ENCODE measurements around the gene MSH5.

MSH5 gene

DNA sequence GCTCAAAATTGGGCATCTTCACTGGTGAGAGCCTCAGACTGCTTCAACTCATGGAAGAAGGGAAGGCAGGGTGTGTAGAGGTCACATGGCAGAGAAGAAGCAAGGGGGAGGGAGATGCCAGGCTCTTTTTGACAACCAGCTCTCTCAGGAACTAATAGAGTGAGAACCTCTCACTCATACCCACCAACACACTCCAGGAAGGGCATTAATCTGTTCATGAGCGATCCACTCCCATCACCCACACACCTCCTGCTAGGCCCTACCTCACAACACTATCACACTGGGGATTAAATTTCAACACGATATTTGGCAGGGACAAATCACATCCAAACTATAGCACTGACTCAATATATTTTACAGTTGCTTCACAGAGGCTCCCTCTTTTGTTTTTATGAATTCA is 2.0 kb downstream of the MSH5 start:
- H3K9ac ChIP-seq (ENCODE audit: low read length) = no peak overlapping the region
- no peak overlapping the region for H3K4me2 ChIP-seq (ENCODE audit: low read length)
- H4K20me1 ChIP-seq (ENCODE audit: insufficient read depth, low read length) = no peaks in the 10 kb centered on the region
- H3K9me3 ChIP-seq (ENCODE audit: insufficient read depth, low read length) = no peaks in the 10 kb centered on the region
- TF ChIP-seq, protein P1, sequence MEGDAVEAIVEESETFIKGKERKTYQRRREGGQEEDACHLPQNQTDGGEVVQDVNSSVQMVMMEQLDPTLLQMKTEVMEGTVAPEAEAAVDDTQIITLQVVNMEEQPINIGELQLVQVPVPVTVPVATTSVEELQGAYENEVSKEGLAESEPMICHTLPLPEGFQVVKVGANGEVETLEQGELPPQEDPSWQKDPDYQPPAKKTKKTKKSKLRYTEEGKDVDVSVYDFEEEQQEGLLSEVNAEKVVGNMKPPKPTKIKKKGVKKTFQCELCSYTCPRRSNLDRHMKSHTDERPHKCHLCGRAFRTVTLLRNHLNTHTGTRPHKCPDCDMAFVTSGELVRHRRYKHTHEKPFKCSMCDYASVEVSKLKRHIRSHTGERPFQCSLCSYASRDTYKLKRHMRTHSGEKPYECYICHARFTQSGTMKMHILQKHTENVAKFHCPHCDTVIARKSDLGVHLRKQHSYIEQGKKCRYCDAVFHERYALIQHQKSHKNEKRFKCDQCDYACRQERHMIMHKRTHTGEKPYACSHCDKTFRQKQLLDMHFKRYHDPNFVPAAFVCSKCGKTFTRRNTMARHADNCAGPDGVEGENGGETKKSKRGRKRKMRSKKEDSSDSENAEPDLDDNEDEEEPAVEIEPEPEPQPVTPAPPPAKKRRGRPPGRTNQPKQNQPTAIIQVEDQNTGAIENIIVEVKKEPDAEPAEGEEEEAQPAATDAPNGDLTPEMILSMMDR (IDR thresholded peaks at IDR 0.05; ENCODE audit: low read depth, low read length) = no peak
- no peak for TF ChIP-seq EZH2phosphoT487 (IDR thresholded peaks at IDR 0.05; ENCODE audit: low read depth)
- H3K27me3 ChIP-seq (ENCODE audit: low read depth, low read length) = no peaks in the 10 kb centered on the region
- H3K36me3 ChIP-seq (replicated peaks; ENCODE audit: low read depth, low read length) = peaks cover 26% of the 10 kb centered on the region
- peaks cover 17% of the 10 kb centered on the region for H3K79me2 ChIP-seq (ENCODE audit: low read length)
- H2AFZ ChIP-seq (ENCODE audit: low read depth, low read length) = no peak overlapping the region
- no peak overlapping the region for H3K4me3 ChIP-seq (ENCODE audit: low read length)
- H3K4me1 ChIP-seq (ENCODE audit: low read length) = peaks cover 28% of the 10 kb centered on the region
- H3K27ac ChIP-seq (ENCODE audit: low read length) = no peak overlapping the region

DNA sequence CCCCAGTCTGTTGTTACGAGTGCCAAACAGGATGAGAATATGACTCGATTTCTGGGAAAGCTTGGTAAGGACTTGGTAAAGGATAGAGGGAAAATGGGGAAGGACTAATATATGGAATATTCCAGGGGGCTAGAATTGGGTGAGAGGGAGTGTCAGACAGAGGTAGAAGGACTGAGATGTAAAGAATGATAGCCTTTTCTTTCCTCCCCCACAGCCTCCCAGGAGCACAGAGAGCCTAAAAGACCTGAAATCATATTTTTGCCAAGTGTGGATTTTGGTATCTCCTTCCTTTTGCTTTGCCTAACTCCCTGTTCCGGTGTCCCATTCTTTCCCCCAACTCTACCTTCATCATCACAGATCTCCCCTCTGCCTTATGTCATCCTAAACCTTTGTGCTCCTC is 3.1 kb downstream of the MSH5 start:
- Histone ChIP-seq H3K4me3 (ENCODE audit: low read length) (no peak overlapping the region), H3K27ac (ENCODE audit: low read length) (no peak overlapping the region), H2AFZ (ENCODE audit: low read depth, low read length) (no peak overlapping the region), H3K79me2 (ENCODE audit: low read length) (peaks cover 15% of the 10 kb centered on the region), H4K20me1 (ENCODE audit: insufficient read depth, low read length) (no peaks in the 10 kb centered on the region), H3K36me3 (replicated peaks; ENCODE audit: low read depth, low read length) (peaks cover 30% of the 10 kb centered on the region), H3K4me2 (ENCODE audit: low read length) (no peak overlapping the region), H3K4me1 (ENCODE audit: low read length) (peaks cover 17% of the 10 kb centered on the region), H3K9ac (ENCODE audit: low read length) (no peak overlapping the region), H3K9me3 (ENCODE audit: insufficient read depth, low read length) (no peaks in the 10 kb centered on the region), H3K27me3 (ENCODE audit: low read depth, low read length) (no peaks in the 10 kb centered on the region)
- TF ChIP-seq EZH2phosphoT487 (IDR thresholded peaks at IDR 0.05; ENCODE audit: low read depth) = no peak
- TF ChIP-seq, protein P1 (IDR thresholded peaks at IDR 0.05; ENCODE audit: low read depth, low read length) = no peak

DNA sequence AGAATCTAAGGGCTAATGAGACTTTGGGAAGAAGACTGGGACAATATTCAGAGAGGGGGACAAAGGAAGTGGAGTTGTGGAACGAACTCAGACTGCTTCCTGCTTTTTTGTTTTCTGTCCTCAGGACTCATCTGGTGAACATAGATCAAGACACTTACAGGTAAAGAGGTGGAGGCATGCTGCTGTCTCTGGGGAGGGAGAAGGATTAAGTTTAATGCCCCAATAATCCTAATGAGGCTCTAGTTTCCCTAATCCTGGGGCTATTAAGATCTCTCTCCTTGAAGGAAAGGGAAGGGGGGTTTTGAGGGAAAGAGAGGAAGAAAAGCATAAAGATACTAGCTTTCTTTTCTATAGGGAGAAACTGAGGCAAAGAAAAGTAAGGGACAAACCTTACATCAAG is 4.6 kb downstream of the MSH5 start:
- Histone ChIP-seq H3K79me2 (ENCODE audit: low read length) (peaks cover 15% of the 10 kb centered on the region), H3K36me3 (replicated peaks; ENCODE audit: low read depth, low read length) (peaks cover 30% of the 10 kb centered on the region), H3K27ac (ENCODE audit: low read length) (no peak overlapping the region), H3K4me2 (ENCODE audit: low read length) (no peak overlapping the region), H3K9ac (ENCODE audit: low read length) (no peak overlapping the region), H3K4me3 (ENCODE audit: low read length) (no peak overlapping the region), H2AFZ (ENCODE audit: low read depth, low read length) (no peak overlapping the region), H3K4me1 (ENCODE audit: low read length) (peaks cover 4% of the 10 kb centered on the region; the same call in 1 of the 2 replicates), H3K27me3 (ENCODE audit: low read depth, low read length) (no peaks in the 10 kb centered on the region), H3K9me3 (ENCODE audit: insufficient read depth, low read length) (no peaks in the 10 kb centered on the region), H4K20me1 (ENCODE audit: insufficient read depth, low read length) (no peaks in the 10 kb centered on the region)
- TF ChIP-seq EZH2phosphoT487 (IDR thresholded peaks at IDR 0.05; ENCODE audit: low read depth) = no peak
- TF ChIP-seq, protein P1 (IDR thresholded peaks at IDR 0.05; ENCODE audit: low read depth, low read length) = no peak

DNA sequence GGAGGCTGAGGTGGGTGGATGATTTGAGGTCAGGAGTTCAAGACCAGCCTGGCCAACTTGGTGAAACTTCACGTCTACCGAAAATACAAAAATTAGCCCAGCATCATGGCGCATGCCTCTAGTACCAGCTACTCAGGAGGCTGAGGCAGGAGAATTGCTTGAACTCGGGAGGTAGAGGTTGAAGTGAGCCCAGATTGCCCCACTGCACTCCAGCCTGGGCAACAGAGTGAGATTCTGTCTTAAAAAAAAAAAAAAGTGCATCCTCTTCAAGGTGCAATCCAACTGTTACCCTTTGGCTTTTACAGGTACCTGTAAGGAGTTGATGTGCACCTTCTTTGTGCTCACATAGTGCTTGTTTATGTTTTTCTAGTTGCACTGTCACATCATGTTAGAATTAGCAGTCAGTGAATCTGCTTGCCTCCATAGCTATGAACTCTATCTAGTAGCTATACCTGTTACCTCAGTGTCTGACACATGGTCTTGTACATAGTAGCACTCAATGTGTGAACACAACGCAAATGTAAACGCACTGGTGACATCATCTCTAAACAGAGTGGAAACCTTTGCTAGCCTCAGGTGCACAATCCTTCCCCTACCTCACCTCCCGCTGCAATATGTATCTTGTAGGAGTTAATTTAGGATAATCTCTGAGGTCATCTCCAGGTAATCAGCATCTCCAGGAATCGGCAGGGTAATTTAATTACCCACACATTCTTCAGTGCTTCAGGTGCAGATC is 9.7 kb downstream of the MSH5 start:
- Histone ChIP-seq H3K4me2 (ENCODE audit: low read length) (no peak overlapping the region), H3K79me2 (ENCODE audit: low read length) (no peaks in the 10 kb centered on the region), H3K27ac (ENCODE audit: low read length) (no peak overlapping the region), H3K9me3 (ENCODE audit: insufficient read depth, low read length) (no peaks in the 10 kb centered on the region), H3K36me3 (replicated peaks; ENCODE audit: low read depth, low read length) (peaks cover 9% of the 10 kb centered on the region), H3K27me3 (ENCODE audit: low read depth, low read length) (no peaks in the 10 kb centered on the region), H3K4me1 (ENCODE audit: low read length) (no peaks in the 10 kb centered on the region), H3K9ac (ENCODE audit: low read length) (no peak overlapping the region), H4K20me1 (ENCODE audit: insufficient read depth, low read length) (no peaks in the 10 kb centered on the region), H3K4me3 (ENCODE audit: low read length) (no peak overlapping the region), H2AFZ (ENCODE audit: low read depth, low read length) (no peak overlapping the region)
- TF ChIP-seq EZH2phosphoT487 (IDR thresholded peaks at IDR 0.05; ENCODE audit: low read depth) = no peak
- TF ChIP-seq, protein P1 (IDR thresholded peaks at IDR 0.05; ENCODE audit: low read depth, low read length) = no peak

All from OCI-LY3 (cell line).